Jurkat, Clone E6-1 (cell line): Measurements from ENCODE around the gene TSPAN5.
"Not testable (repeated sequence)": the region's sequence is repeated elsewhere in the genome, so short reads cannot be mapped to it uniquely, and the experiment has no call there.

Experiments used
- DNase-seq: peaks from one replicate; pipeline ENCODE4 v3.0.0-alpha.2; 2011; ENCODE audit warnings: low read depth, low spot score
- H3K4me3 ChIP-seq: 2 replicates; pipeline ENCODE4 v1.5.1; 2011; ENCODE audit warnings: mild to moderate bottlenecking, low read length, control low read depth, moderate library complexity

TSPAN5 gene

DNA sequence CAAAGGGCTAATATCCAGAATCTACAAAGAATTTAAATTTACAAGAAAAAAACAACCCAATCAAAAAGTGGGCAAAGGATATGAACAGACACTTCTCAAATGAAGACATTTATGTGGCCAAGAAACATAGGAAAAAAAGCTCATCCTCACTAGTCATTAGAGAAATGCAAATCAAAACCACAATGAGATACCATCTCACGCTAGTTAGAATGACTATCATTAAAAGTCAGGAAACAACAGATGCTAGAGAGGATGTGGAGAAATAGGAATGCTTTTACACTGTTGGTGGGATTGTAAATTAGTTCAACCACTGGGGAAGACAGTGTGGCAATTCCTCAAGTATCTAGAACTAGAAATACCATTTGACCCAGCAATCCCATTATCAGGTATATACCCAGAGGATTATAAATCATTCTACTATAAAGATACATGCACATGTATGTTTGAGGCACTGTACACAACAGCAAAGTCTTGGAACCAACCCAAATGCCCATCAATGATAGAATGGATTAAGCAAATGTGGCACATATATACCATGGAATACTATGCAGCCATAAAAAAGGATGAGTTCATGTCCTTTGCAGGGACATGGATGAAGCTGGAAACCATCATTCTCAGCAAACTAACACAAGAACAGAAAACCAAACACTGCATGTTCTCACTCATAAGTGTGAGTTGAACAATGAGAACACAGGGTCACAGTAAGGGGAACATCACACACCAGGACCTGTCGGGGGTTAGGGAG, 197.1 kb downstream of the TSPAN5 start:
- DNase-seq, H3K4me3 ChIP-seq: not testable (repeated sequence)

GRCh38 chr4:98457422-98457821, 201.0 kb downstream of the TSPAN5 start:
- not testable (repeated sequence) for H3K4me3 ChIP-seq

DNA sequence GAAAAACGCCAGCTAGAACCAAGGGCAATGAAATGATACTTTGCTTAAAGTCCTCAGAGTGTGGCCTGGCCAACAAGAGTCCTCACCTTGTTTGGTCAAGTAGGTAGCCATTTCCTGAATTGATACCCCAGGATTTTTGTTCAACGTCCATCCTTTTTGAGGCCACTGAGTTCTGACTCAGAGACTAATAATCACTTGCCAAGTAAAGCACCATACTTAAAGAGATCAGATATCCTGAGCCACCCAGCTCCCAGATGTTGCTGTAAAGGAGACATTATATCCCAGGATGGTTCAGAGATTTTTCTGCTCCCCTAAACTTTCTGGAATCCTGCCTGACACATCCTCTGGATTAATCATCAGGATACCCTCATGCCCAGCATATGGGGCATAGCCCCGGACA, 206.3 kb downstream of the TSPAN5 start:
- no peak for DNase-seq
- H3K4me3 ChIP-seq = no peak overlapping the region

More at GRCh38 chr4:98457422-98457821, 201.0 kb downstream of the TSPAN5 start:
- not testable (repeated sequence) for DNase-seq

DNA sequence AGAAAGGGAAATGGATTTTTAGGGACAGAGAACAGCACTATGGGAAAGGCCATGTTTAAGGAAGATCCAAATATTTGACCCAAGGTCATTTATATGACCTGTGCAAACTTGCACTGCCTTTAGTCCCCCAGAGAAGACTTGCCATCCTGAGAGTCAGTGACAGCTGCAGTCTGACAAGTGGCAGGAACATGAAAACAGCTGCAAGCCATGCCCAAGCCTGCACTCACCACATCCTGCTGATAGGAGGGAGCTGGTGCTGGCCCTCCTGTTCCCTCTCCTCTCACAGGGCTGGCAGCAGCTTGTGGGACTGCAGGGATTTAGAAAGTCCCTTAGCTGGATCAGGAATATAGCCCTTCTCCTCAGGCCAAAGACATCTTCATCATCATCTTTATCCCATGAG, 209.5 kb downstream of the TSPAN5 start:
- DNase-seq = peak; percentile 91
- H3K4me3 ChIP-seq = no peak overlapping the region

DNA sequence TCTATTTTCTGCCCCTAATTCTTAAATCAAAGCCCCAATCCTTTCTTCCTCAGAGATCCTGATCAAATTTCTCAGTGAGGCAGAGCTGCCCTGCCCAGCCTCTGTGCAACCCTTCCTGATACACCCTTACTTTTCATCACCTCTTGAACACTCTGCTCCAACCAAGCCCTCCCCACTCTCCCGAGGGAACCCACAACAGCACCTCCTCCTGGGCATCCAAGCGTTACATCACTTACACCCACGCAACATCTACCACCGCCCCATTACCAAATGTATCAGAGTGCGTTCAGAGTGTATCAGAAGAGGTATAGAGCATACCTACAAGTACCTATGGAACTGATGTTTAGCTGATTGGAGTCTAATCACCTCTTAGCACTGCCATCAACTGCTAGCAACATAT, 210.8 kb downstream of the TSPAN5 start:
- DNase-seq = peak; percentile 35
- H3K4me3 ChIP-seq = no peak overlapping the region

DNA sequence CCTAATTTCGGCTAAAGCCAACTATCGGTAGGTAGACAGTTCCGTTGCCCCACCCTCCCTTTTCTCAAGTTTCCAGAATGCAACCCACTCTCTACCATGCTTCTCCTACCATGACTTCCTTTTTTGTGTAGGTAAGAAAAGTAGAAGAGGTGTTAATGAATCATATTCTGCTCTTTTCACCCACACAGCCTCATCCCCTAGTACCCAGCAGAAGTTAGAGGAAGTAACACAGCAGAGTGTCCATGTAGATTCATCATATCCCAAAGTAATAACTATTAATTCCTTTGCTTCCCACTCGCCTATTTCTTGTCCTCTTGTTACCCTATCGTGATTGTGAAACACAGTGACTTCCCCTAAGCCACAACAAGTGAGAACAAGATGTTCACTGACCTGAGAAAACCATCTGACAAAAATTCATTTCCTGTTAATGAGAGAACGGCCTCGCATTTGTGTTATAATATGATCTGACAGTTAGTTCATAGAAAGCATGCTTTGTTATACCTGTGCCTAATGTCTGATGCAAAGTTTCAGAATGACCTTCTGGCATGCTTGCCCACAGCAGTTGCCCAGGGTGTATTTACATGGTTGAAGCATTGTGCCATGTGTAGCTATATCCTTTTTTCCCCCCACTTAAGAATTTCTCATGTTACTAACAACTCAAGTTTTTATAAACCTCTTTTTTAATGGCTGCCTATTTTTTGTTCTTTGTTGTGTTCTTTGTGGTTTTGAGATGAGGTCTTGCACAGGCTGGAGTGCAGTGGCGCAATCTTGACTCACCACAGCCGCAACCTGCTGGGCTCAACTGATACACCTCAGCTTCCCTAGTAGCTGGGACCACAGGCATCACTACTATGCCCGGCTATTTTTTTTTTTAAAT, 211.7 kb downstream of the TSPAN5 start:
- 0 out of 2 replicates have a peak overlapping the region, but pooled peaks have one; percentile 3 for H3K4me3 ChIP-seq
- peak; percentile 92 for DNase-seq

GRCh38 chr4:98444371-98444770, 214.0 kb downstream of the TSPAN5 start:
- H3K4me3 ChIP-seq = no peak overlapping the region

DNA sequence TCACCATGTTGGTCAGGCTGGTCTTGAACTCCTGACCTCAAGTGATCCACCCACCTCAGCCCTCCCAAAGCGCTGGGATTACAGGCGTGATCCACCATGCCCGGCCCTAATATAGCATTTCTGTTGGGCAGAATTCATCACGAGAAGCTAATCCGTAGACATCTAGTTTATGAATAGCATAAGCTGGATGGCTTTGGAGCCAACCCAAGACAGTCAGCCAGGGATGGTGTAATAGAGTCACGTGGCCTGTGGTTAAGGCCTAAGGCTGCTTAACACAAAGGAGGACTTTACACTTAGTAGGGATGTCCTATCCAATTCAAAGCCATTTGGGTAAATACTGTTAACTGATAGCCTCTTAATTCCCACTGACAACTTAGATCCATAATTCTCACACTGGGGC, 223.6 kb downstream of the TSPAN5 start:
- no peak for DNase-seq
- H3K4me3 ChIP-seq = no peak overlapping the region

More at GRCh38 chr4:98444371-98444770, 214.0 kb downstream of the TSPAN5 start:
- DNase-seq = no peak

GRCh38 chr4:98433691-98434090, 224.7 kb downstream of the TSPAN5 start:
- no peak overlapping the region for H3K4me3 ChIP-seq
- no peak for DNase-seq

DNA sequence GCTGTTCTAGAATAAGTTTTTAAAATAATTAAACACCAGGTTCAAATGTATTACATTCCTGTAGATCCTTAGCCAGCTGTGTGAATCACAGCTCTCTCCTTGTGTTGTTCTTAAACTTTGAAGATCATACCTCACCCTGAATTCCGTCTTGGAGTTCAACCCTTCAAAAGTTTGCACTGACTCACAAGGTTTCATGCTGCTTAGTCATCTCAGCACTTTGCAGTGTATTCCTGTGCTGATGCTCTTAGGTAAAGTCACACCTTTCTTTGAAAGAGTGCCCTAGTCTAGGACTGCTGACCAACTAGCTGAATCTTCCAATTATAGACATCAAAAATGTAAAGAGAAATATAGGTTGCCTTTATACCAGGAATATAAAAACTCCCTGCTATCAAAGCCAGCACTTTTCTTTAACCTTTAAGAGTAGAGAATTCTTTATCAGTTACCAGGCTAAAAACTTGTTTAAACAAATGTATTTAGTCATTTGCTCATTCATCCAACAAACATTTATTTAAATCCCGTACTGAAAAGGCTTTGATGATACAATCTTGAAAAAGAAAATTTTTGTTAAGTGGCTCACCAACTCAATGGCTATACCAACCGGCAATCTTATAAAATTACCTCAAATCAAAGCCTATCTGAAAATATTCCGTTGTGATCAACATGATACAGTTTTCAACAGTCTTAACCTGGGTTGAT, 227.6 kb downstream of the TSPAN5 start:
- no peak overlapping the region for H3K4me3 ChIP-seq
- DNase-seq = no peak

DNA sequence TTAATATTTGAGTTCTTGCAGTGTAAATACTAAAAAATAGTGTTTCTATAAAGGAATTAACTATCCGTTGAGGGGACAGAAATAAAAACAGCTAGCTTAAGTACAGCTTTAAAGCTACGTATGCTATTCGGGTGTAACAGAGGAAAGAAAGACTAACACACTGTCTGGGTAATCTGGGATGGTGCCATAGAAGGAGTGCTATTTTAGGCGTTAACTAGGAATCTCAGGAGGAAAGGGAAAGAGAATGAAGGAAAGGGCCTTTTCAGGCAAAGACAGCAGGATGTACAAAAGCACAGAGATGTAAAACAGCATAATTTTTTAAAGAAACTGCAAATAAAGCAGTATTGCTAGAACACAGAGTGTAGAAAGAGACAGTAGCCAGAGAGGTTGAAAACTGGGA, 235.4 kb downstream of the TSPAN5 start:
- DNase-seq = no peak
- H3K4me3 ChIP-seq = no peak overlapping the region

GRCh38 chr4:98421111-98421510, 237.3 kb downstream of the TSPAN5 start:
- H3K4me3 ChIP-seq = no peak overlapping the region
- no peak for DNase-seq
